Stomach smooth muscle (tissue), 2 donors: Measurements from ENCODE around the gene FADS2.
A peak's percentile ranks its signal among the peaks of the same experiment; 100 is the strongest.

Experiments used
- H3K27ac ChIP-seq: one replicate; pipeline ENCODE4 v1.7.0; 2013; ENCODE audit warnings: mild to moderate bottlenecking, low read length, inconsistent platforms
- H3K27me3 ChIP-seq, 2 donors: one replicate each; pipeline ENCODE4 v1.7.0; 2013; ENCODE audit warnings: low read length in 2 of 2; ENCODE audit not compliant: insufficient read depth in 2 of 2, control insufficient read depth in 1 of 2
- H3K36me3 ChIP-seq, 2 donors: one replicate each; pipeline ENCODE4 v1.7.0; 2013; ENCODE audit warnings: low read length in 2 of 2; ENCODE audit not compliant: control insufficient read depth in 2 of 2, insufficient read depth in 2 of 2
- H3K4me1 ChIP-seq: one replicate; pipeline ENCODE4 v1.7.0; 2013; ENCODE audit warnings: low read length; ENCODE audit not compliant: control insufficient read depth, insufficient read depth
- H3K4me3 ChIP-seq, 2 donors: one replicate each; pipeline ENCODE4 v1.7.0; 2013; ENCODE audit warnings: low read length in 2 of 2
- H3K9ac ChIP-seq, 2 donors: one replicate each; pipeline ENCODE4 v1.7.0; 2013; ENCODE audit warnings: low read length in 2 of 2, mild to moderate bottlenecking in 1 of 2
- H3K9me3 ChIP-seq, 2 donors: one replicate each; pipeline ENCODE4 v1.7.0; 2013; ENCODE audit warnings: low read length in 2 of 2; ENCODE audit not compliant: control insufficient read depth in 2 of 2
- donor health status: healthy.
- donor health status: Pancreatic carcinoma.

FADS2 gene

GRCh38 chr11:61882879-61883278 lies 54.8 kb downstream of the FADS2 start:
- H3K4me3 ChIP-seq: no peak overlapping the region
- H3K9me3 ChIP-seq: no peaks in the 10 kb centered on the region
- no peaks in the 10 kb centered on the region for H3K27me3 ChIP-seq
- H3K27ac ChIP-seq: no peak overlapping the region
- H3K9ac ChIP-seq: no peak overlapping the region
- H3K4me1 ChIP-seq: peaks cover 12% of the 10 kb centered on the region
- peaks cover under 1 to 3% of the 10 kb centered on the region in 2 donors for H3K36me3 ChIP-seq

- peaks cover 17% of the 10 kb centered on the region for H3K4me1 ChIP-seq
- H3K27me3 ChIP-seq: no peaks in the 10 kb centered on the region
- H3K9ac ChIP-seq: no peak overlapping the region
- no peak overlapping the region for H3K4me3 ChIP-seq
- no peak overlapping the region for H3K27ac ChIP-seq
- H3K9me3 ChIP-seq: no peaks in the 10 kb centered on the region
- H3K36me3 ChIP-seq: peaks cover 0 to 3% of the 10 kb centered on the region in 2 donors
These were observed 55.2 kb downstream of the FADS2 start for GRCh38 chr11:61883327-61883726.

GRCh38 chr11:61883947-61884346 lies 55.8 kb downstream of the FADS2 start:
- Histone ChIP-seq H3K4me1 (peaks cover 17% of the 10 kb centered on the region), H3K27me3 (no peaks in the 10 kb centered on the region), H3K4me3 (no peak overlapping the region), H3K9me3 (no peaks in the 10 kb centered on the region), H3K36me3 (no peaks in the 10 kb centered on the region), H3K27ac (no peak overlapping the region), H3K9ac (no peak overlapping the region)

GRCh38 chr11:61885166-61885778 lies 57.2 kb downstream of the FADS2 start:
- no peaks in the 10 kb centered on the region for H3K36me3 ChIP-seq
- no peak overlapping the region for H3K9ac ChIP-seq
- no peaks in the 10 kb centered on the region for H3K9me3 ChIP-seq
- H3K27me3 ChIP-seq: no peaks in the 10 kb centered on the region
- H3K4me1 ChIP-seq: peaks cover 21% of the 10 kb centered on the region
- H3K27ac ChIP-seq: no peak overlapping the region
- no peak overlapping the region for H3K4me3 ChIP-seq

GRCh38 chr11:61885784-61886580 lies 57.9 kb downstream of the FADS2 start:
- no peak overlapping the region for H3K4me3 ChIP-seq
- no peak overlapping the region for H3K27ac ChIP-seq
- H3K27me3 ChIP-seq: no peaks in the 10 kb centered on the region
- peaks cover 28% of the 10 kb centered on the region for H3K4me1 ChIP-seq
- no peaks in the 10 kb centered on the region for H3K9me3 ChIP-seq
- no peaks in the 10 kb centered on the region for H3K36me3 ChIP-seq
- no peak overlapping the region for H3K9ac ChIP-seq

- Histone ChIP-seq H3K4me3 (no peak overlapping the region), H3K9me3 (no peaks in the 10 kb centered on the region), H3K9ac (no peak overlapping the region), H3K27me3 (no peaks in the 10 kb centered on the region), H3K36me3 (no peaks in the 10 kb centered on the region), H3K27ac (no peak overlapping the region), H3K4me1 (peaks cover 31% of the 10 kb centered on the region)
These were observed 58.5 kb downstream of the FADS2 start for GRCh38 chr11:61886643-61887042.

- Histone ChIP-seq H3K4me3 (no peak overlapping the region), H3K36me3 (no peaks in the 10 kb centered on the region), H3K27me3 (no peaks in the 10 kb centered on the region), H3K9me3 (no peaks in the 10 kb centered on the region), H3K9ac (peak overlapping the region in 1 of 2 donors; percentile 2), H3K4me1 (peaks cover 36% of the 10 kb centered on the region), H3K27ac (peak overlapping the region; percentile 58)
These were observed 59.9 kb downstream of the FADS2 start for GRCh38 chr11:61887839-61888494.

GRCh38 chr11:61888590-61888989 lies 60.5 kb downstream of the FADS2 start:
- no peaks in the 10 kb centered on the region for H3K36me3 ChIP-seq
- peaks cover 36% of the 10 kb centered on the region for H3K4me1 ChIP-seq
- H3K27ac ChIP-seq: peak overlapping the region; percentile 58
- no peaks in the 10 kb centered on the region for H3K9me3 ChIP-seq
- no peaks in the 10 kb centered on the region for H3K27me3 ChIP-seq
- H3K4me3 ChIP-seq: no peak overlapping the region
- no peak overlapping the region for H3K9ac ChIP-seq

GRCh38 chr11:61889831-61890230 lies 61.7 kb downstream of the FADS2 start:
- Histone ChIP-seq H3K27me3 (no peaks in the 10 kb centered on the region), H3K36me3 (no peaks in the 10 kb centered on the region), H3K9me3 (no peaks in the 10 kb centered on the region), H3K4me1 (peaks cover 36% of the 10 kb centered on the region), H3K4me3 (no peak overlapping the region), H3K27ac (no peak overlapping the region), H3K9ac (peak overlapping the region in 1 of 2 donors; percentile 28)

- Histone ChIP-seq H3K4me3 (peak overlapping the region; percentile 70 to 84), H3K36me3 (no peaks in the 10 kb centered on the region), H3K9ac (peak overlapping the region; percentile 66 to 69), H3K27me3 (no peaks in the 10 kb centered on the region), H3K4me1 (peaks cover 36% of the 10 kb centered on the region), H3K9me3 (no peaks in the 10 kb centered on the region), H3K27ac (peak overlapping the region; percentile 37)
These were observed 62.6 kb downstream of the FADS2 start for GRCh38 chr11:61890529-61891330.
